Measurements from ENCODE around the gene PRRT1B.

The PRRT1B gene

GRCh38 chr9:131601683-131602181, 56.4 kb downstream of the PRRT1B start:
- DNase-seq, result no peak

- DNase-seq, result no peak
Measured at GRCh38 chr9:131603199-131603598, 57.9 kb downstream of the PRRT1B start.

GRCh38 chr9:131603711-131604439, 58.6 kb downstream of the PRRT1B start:
- DNase-seq, result no peak

DNA sequence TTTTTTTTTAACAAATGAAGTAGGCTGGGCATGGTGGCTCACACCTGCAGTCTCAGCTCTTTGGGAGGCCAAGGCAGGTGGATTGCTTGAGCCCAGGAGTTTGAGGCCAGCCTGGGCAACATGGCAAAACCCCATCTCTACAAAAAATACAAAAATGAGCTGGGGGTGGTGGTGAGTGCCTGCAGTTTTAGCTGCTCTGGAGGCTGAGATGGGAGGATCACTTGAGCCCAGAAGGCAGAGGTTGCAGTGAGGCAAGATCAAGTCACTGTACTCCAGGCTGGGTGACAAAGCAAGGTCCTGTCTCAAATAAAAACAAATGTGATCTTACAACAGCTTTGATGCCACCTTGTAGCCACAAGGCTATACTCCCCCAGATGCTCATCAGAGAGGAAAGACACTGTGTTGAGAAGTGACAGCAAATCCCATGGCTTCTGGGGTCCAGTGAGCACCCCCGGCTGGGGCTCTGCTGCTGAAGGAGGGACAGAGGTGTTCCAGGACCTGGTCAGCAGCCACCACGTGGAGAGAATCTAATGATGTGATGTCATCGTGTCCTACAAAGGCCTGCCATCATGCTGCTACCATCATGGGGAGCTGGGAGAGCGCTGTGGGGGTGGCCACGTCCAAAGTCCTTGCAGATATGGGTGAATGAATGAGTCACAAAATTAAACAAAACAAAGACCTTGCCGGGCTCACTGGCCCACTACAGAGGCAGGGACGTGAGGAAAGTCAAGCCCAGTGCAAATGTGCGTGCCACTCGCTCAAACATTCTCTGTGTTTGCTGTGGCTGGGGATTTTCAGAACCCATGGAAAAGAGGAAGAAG, 60.7 kb downstream of the PRRT1B start:
- DNase-seq, result no peak

DNA sequence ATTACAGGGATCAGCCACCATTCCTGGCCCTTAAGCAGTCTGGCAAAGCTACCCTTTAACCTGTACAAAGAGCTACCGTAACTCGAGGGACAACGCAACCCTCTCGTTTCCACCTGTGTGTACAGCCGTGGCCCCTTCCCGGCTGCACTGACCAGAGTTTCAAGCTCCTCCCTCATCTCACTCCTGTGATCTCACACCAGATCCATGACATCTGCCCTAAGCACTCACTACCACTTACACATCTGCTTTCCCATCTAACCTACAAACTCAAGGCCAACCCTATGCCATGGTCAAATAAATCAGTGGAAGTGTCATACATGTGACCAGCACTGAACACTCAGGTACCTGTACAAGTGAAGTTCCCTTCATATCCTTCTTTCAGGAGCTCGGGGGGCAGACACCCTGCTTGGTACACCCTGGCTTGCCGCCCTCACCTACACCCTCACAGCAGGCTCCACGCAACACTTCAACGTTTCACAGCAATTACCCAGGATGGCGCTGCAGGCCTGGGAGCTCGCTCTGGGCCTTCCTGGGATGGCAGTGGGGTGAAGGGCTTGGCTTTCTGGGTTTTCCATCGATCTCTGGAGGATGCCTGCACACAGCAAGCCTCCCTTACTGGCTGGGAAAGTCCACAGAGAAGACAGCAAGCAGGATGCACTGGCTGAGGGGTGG, 61.7 kb downstream of the PRRT1B start:
- no peak for DNase-seq

- DNase-seq, result no peak
Measured at GRCh38 chr9:131607591-131607990, 62.3 kb downstream of the PRRT1B start.

- no peak for DNase-seq
Measured at GRCh38 chr9:131608493-131609037, 63.2 kb downstream of the PRRT1B start.

Measured in OCI-M1 (cell line).